K562 (cell line): ENCODE measurements around the gene ZNF740. TPM values are rescaled to one million over a fixed set of nuclear protein-coding genes. Genes with fewer than 3 reads are reported as not detected.

Experiments
- ATAC-seq: fragments of 200-7000 bp; cut with Tn5 transposase; 3 replicates; pipeline ENCODE4 v1.9.1; 2020; ENCODE audit warnings: moderate library complexity
- BruUV-seq: library from RNA; stranded (reverse); fragments of 400-500 nt; replicated peaks from 2 replicates; lab custom pipeline; 2021; lab: Mats Ljungman, UMichigan
- CTCF ChIA-PET: fragments of 300-600 bp; formaldehyde crosslinking; extraction: SDS; loops from one replicate; lab custom pipeline; 2021; ENCODE audit warnings: low intra/inter-chr PET ratio; lab: Yijun Ruan, JAX
- POLR2A ChIA-PET: fragments of 300-600, 350-650 bp; sonication (Branson Sonifier 250); formaldehyde crosslinking; extraction: SDS; loops from one replicate; lab custom pipeline; 2021; ENCODE audit warnings: antibody characterized with exemption, inconsistent platforms; lab: Yijun Ruan, JAX
- DNase-seq, 4 experiments: peaks; one replicate each; pipeline versions ENCODE4 v3.0.0 to v3.0.0-alpha.2; 2011 to 2018; ENCODE audit warnings: low spot score in 3 of 4, mixed read lengths in 3 of 4; ENCODE audit errors: extremely low read depth in 1 of 4
- FAIRE-seq: peaks from 2 replicates; lab custom pipeline; 2011; peaks lifted over from hg19 to GRCh38; lab: Jason Lieb, UNC
- H2AFZ ChIP-seq: 2 replicates; pipeline ENCODE4 v1.6.0; 2011; ENCODE audit warnings: low read depth, low read length, control low read depth, inconsistent platforms
- H3K27ac ChIP-seq: fragments of 200-600 bp; 3 replicates; pipeline ENCODE4 v1.8.0; 2011; ENCODE audit warnings: low read depth, mild to moderate bottlenecking, control low read depth, inconsistent platforms, low read length, moderate library complexity, mixed read lengths; ENCODE audit errors: extremely low read depth
- H3K27me3 ChIP-seq, 2 experiments: fragments of 300-600 bp in 1 of 2; 2 replicates in 1 of 2; 3 replicates in 1 of 2; pipeline versions ENCODE4 v1.6.0 to v1.8.0; 2011; ENCODE audit warnings: inconsistent platforms in 2 of 2, low read length in 2 of 2, mild to moderate bottlenecking in 1 of 2, mixed read lengths in 1 of 2, moderate library complexity in 1 of 2; ENCODE audit not compliant: control insufficient read depth in 2 of 2, insufficient read depth in 2 of 2
- H3K36me3 ChIP-seq: fragments of 300-600 bp; 3 replicates; pipeline ENCODE4 v1.8.0; 2011; ENCODE audit warnings: mild to moderate bottlenecking, low read length, inconsistent platforms; ENCODE audit not compliant: control insufficient read depth, insufficient read depth
- H3K4me1 ChIP-seq, 2 experiments: fragments of 200-600 bp in 1 of 2; replicated peaks in 1 of 2; 2 replicates in 1 of 2; 3 replicates in 1 of 2; pipeline versions ENCODE4 v1.5.1 to v1.8.0; 2011; ENCODE audit warnings: inconsistent platforms in 2 of 2, low read length in 2 of 2, mild to moderate bottlenecking in 1 of 2, mixed read lengths in 1 of 2, moderate library complexity in 1 of 2; ENCODE audit not compliant: control insufficient read depth in 2 of 2, insufficient read depth in 2 of 2
- H3K4me2 ChIP-seq: 2 replicates; pipeline ENCODE4 v1.6.1; 2011; ENCODE audit warnings: low read length, control low read depth, inconsistent platforms, mixed read lengths; ENCODE audit not compliant: insufficient read depth
- H3K4me3 ChIP-seq: fragments of 200-600 bp; sonication (generic), shearing (Covaris generic); 2 replicates; pipeline ENCODE4 v1.5.1; 2016; ENCODE audit warnings: control low read depth, inconsistent platforms
- H3K79me2 ChIP-seq: fragments of 200-600 bp; 3 replicates; pipeline ENCODE4 v1.8.0; 2011; ENCODE audit warnings: low read length, inconsistent platforms; ENCODE audit not compliant: control insufficient read depth, insufficient read depth
- H3K9ac ChIP-seq, 2 experiments: 2 replicates each; pipeline versions ENCODE4 v1.6.0 to v1.6.1; 2011; ENCODE audit warnings: low read depth in 2 of 2, low read length in 2 of 2, control low read depth in 1 of 2, inconsistent platforms in 1 of 2, mild to moderate bottlenecking in 1 of 2, mixed read lengths in 1 of 2; ENCODE audit not compliant: insufficient read depth in 1 of 2
- H3K9me1 ChIP-seq: one replicate; pipeline ENCODE4 v1.6.0; 2011; ENCODE audit warnings: inconsistent platforms, mild to moderate bottlenecking, low read length, moderate library complexity; ENCODE audit not compliant: control insufficient read depth, insufficient read depth
- H3K9me3 ChIP-seq: replicated peaks from 2 replicates; pipeline ENCODE4 v1.5.1; 2011; ENCODE audit warnings: low read depth, low read length, inconsistent platforms; ENCODE audit not compliant: control insufficient read depth, insufficient read depth
- H4K20me1 ChIP-seq: replicated peaks from 2 replicates; pipeline ENCODE4 v1.6.1; 2011; ENCODE audit warnings: low read length, inconsistent platforms, mixed read lengths; ENCODE audit not compliant: control insufficient read depth, insufficient read depth
- HDGF ChIP-seq: fragments of 450-650 bp; IDR thresholded peaks from 2 replicates; pipeline ENCODE4 v1.6.1; 2016
- SRSF1 ChIP-seq: fragments of 200-400 bp; formaldehyde crosslinking; IDR thresholded peaks from 2 replicates; pipeline ENCODE4 v1.6.1; 2017; ENCODE audit warnings: mild to moderate bottlenecking, low read depth, low read length, moderate library complexity
- U2AF2 ChIP-seq: fragments of 200-400 bp; formaldehyde crosslinking; optimal IDR thresholded peaks from 2 replicates; pipeline ENCODE3; 2017; ENCODE audit warnings: low read depth, mild to moderate bottlenecking, low read length
- ZKSCAN3 ChIP-seq: fragments of 250-450 bp; sonication (Bioruptor Pico); IDR thresholded peaks from 2 replicates; pipeline ENCODE4 v1.4.0; 2020
- ZMIZ1 ChIP-seq, 2 experiments: fragments of 150-350 bp in 1 of 2; IDR thresholded peaks; 2 replicates each; pipeline ENCODE4 v1.6.1; 2012 to 2016; ENCODE audit warnings: low read depth in 2 of 2, low read length in 2 of 2, mild to moderate bottlenecking in 1 of 2, moderate library complexity in 1 of 2
- ZNF212 ChIP-seq: fragments of 450-650 bp; formaldehyde crosslinking; IDR thresholded peaks from 2 replicates; pipeline ENCODE4 v1.4.0; 2020; ENCODE audit warnings: mild to moderate bottlenecking
- WGBS: fragments of 100-300 bp; shearing (Covaris generic); methylation state at CpG from one replicate; pipeline ENCODE4 v1.1.6; 2016; ENCODE audit warnings: low coverage, mixed read lengths; ENCODE audit not compliant: insufficient coverage; ENCODE audit errors: missing lambda C conversion rate; 5-methylcytosine and 5-hydroxymethylcytosine counted together
- in situ Hi-C: fragments of 300-500 bp; cut with MboI; formaldehyde crosslinking; loops from 4 replicates; pipeline ENCODE4 v1.15.0; 2018; ENCODE audit warnings: inconsistent platforms, mixed read lengths
- intact Hi-C: fragments of 100-400 bp; cut with micrococcal nuclease; formaldehyde crosslinking; loops from 2 replicates; pipeline ENCODE4 v1.14.2; 2022
- polyA plus RNA-seq, 8 experiments: library from polyadenylated mRNA; depleted of rRNA in 4 of 8; stranded (reverse) in 5 of 8; unstranded in 3 of 8; fragments of >200 nt; fragmentation: Nextera tagmentation in 2 of 8; fragmentation: Illumina TruSeq in 1 of 8; extraction: Ambion mirVana in 2 of 8; extraction: Trizol in 1 of 8; gene quantifications; 2 replicates each; pipeline versions ENCODE4 v1.2.1 to v1.2.3, GENCODE V29; 2011 to 2014; ENCODE audit warnings: inconsistent platforms in 1 of 8, missing spikeins in 1 of 8
- total RNA-seq, 7 experiments: library from RNA; depleted of rRNA in 6 of 7; stranded (reverse); fragments of >200 nt in 6 of 7; fragmentation: Illumina TruSeq in 2 of 7; extraction: Trizol in 2 of 7; gene quantifications; 2 replicates each; pipeline versions ENCODE4 v1.2.1 to v1.2.3, GENCODE V29; 2011 to 2021; ENCODE audit warnings: low replicate concordance in 1 of 7
- TF ChIP-seq, protein P1 (sequence below), 2 experiments: fragments of 450-650 bp; IDR thresholded peaks; 2 replicates each; pipeline ENCODE4 v1.6.1; 2016; ENCODE audit warnings: mild to moderate bottlenecking in 2 of 2, borderline replicate concordance in 1 of 2, low read depth in 1 of 2, moderate library complexity in 1 of 2

ZNF740 gene
- total and polyA plus RNA-seq, 9 of the 15 experiments (the other 6 are each of a cell fraction or from before 2014, with no cell fraction given) = 0.57 to 46.4 (median 18.6) TPM

DNA sequence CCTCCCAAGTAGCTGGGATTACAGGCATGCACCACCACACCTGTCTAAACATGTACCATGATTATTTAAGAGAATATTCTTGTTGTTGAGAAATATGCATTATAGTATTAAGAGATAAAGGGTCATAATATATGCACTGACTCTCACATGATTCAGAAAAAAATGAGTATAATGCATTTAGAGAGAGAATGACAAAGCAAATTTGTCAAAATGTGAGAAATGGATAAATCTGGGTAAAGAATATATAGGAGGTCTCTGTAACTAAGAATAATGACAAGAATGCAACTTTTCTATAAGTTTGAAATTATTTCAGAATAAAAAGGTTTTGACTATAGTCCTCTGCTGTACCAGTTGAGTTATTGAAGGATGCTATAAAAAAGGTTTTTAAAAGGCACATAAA, 28.1 kb upstream of the ZNF740 start (continued):
- no peak for TF ChIP-seq ZMIZ1 (IDR thresholded peaks at IDR 0.05; ENCODE audit: low read depth in 2 of 2, low read length in 2 of 2)
- TF ChIP-seq, all 486 proteins: peak for 3

DNA sequence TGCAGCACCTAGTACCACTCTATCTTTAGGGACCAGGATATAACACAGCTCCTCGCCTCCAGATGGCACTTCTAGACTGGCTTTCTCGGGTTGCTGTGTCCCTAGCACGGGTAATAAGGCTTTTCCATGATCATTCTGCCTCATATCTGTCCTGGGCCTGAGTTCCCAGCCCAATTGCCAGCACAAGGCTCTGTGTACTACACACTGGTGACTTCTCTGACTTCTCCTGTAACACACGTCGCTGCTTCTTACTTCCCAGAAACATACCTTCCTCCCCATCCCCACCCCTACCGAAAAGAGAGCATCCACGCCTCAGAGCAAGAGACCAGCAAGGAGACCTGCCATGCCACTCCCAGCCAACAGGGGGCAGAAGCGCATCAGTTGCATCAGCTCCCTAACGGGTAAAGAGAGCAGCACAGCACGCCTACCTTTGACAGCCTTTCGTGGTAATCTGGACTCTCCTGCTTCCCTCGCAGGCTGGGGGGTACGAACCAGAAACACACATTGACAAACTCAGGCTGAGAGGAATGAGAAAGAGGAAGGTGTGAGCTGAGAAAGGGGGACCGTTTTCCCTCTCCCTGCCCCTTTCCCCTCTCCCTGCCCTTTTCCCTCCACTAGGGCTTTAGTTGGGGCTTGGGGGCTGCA, 21.2 kb upstream of the ZNF740 start:
- DNase-seq = peak; percentile 90 to 94 (median 92)
- no peak overlapping the region for H3K4me3 ChIP-seq
- CTCF ChIA-PET = interaction anchor here (1.1 to 2.6 kb wide), 3 partner anchors 31 to 129 kb away, joined by 4 to 7 read pairs (median 7); no protein-coding TSS in a partner anchor
- WGBS = 4% methylated on average over 13 of the region's 14 CpGs
- POLR2A ChIA-PET = interaction anchor here (0.7 to 2.7 kb wide), 14 partner anchors 8 to 1084 kb away, joined by 3 to 15 read pairs (median 3); partner anchors contain the start of gene PFDN5
- H3K79me2 ChIP-seq = no peaks in the 10 kb centered on the region
- H3K4me2 ChIP-seq = peak overlapping the region; percentile 56
- in situ Hi-C loops = no loop called here
- peak overlapping the region; percentile 54; the same call in 2 of the 3 replicates for H3K27ac ChIP-seq
- H4K20me1 ChIP-seq = no peaks in the 10 kb centered on the region
- BruUV-seq = no TSS peak
- intact Hi-C loops = loop anchor here (1.0 to 5.0 kb wide), 3 partner anchors 31 to 128 kb away; no protein-coding TSS in a partner anchor
- H3K9me3 ChIP-seq = no peaks in the 10 kb centered on the region
- no peaks in the 10 kb centered on the region for H3K36me3 ChIP-seq
- H3K9ac ChIP-seq = peak overlapping the region; percentile 26 to 59; a peak in 3 of 4 replicates
- peak; percentile 99 for FAIRE-seq
- no peaks in the 10 kb centered on the region for H3K9me1 ChIP-seq
- peak; percentile 97 for ATAC-seq
- no peaks in the 10 kb centered on the region for H3K27me3 ChIP-seq
- H2AFZ ChIP-seq = peak overlapping the region; percentile 91
- peaks cover 11 to 16% of the 10 kb centered on the region in 2 experiments; a peak in 4 of 5 replicates for H3K4me1 ChIP-seq
- no peak for TF ChIP-seq SRSF1
- TF ChIP-seq ZKSCAN3 (CRISPR knock-in tag) = no peak
- TF ChIP-seq ZNF212 (CRISPR knock-in tag) = no peak
- TF ChIP-seq, protein P1, sequence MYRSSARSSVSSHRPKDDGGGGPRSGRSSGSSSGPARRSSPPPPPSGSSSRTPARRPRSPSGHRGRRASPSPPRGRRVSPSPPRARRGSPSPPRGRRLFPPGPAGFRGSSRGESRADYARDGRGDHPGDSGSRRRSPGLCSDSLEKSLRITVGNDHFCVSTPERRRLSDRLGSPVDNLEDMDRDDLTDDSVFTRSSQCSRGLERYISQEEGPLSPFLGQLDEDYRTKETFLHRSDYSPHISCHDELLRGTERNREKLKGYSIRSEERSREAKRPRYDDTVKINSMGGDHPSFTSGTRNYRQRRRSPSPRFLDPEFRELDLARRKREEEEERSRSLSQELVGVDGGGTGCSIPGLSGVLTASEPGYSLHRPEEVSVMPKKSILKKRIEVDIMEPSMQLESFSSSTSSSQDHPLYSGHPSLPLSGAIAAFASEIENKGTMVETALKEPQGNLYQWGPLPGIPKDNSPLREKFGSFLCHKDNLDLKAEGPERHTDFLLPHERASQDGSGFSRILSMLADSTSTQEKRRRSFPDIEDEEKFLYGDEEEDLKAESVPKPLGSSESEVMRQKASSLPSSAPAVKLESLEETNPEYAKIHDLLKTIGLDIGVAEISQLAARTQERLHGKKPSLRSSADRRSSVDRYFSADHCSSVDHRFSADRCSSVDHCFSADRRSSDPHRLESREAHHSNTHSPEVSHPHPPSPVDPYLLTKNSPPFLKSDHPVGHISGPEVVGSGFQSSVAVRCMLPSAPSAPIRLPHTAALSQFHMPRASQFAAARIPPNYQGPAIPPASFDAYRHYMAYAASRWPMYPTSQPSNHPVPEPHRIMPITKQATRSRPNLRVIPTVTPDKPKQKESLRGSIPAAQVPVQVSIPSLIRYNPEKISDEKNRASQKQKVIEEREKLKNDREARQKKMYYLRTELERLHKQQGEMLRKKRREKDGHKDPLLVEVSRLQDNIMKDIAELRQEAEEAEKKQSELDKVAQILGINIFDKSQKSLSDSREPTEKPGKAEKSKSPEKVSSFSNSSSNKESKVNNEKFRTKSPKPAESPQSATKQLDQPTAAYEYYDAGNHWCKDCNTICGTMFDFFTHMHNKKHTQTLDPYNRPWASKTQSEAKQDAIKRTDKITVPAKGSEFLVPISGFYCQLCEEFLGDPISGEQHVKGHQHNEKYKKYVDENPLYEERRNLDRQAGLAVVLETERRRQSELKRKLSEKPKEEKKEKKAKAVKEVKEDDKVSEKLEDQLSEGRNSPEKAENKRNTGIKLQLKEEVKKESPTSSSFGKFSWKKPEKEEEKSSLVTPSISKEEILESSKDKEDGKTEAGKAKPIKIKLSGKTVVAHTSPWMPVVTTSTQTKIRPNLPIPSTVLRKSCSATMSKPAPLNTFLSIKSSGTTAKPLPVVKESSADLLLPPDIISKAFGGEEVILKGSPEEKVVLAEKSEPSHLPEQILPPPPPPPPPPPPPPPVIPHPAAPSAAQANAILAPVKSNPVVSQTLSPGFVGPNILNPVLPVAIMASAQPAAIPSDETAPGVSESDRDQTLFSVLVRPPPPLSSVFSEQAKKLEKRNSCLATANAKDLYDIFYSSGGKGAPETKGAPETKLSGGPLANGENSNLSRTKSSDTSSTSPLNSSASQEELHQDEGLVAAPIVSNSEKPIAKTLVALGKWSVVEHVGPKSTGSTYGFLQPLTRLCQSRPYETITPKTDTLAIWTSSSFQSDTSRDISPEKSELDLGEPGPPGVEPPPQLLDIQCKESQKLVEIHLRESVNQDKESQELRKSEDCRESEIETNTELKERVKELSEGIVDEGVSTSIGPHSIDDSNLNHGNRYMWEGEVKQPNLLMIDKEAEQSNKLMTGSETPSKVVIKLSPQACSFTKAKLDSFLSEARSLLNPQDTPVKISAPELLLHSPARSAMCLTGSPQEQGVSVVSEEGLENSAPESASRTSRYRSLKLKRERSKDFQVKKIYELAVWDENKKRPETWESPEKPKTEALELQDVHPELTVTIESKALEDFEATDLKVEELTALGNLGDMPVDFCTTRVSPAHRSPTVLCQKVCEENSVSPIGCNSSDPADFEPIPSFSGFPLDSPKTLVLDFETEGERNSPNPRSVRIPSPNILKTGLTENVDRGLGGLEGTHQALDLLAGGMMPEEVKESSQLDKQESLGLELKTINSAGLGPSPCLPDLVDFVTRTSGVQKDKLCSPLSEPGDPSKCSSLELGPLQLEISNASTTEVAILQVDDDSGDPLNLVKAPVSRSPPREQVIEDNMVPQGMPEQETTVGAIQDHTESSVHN (IDR thresholded peaks at IDR 0.05; ENCODE audit: borderline replicate concordance in 1 of 2, low read depth in 1 of 2) = no peak
- no peak for TF ChIP-seq U2AF2
- peak; percentile 82; the same call in 1 of the 2 replicates for TF ChIP-seq HDGF
